Glutamatergic neuron (in vitro differentiated cells): Measurements from ENCODE around the gene STT3A. TPM values are rescaled to one million over a fixed set of nuclear protein-coding genes. Genes with fewer than 3 reads are reported as not detected.

Experiments used
- DNase-seq: peaks from one replicate; pipeline ENCODE4 v3.0.0; 2022
- H3K27ac Mint-ChIP-seq: one replicate; pipeline ENCODE4 v1.8.0; 2020; ENCODE audit warnings: mild to moderate bottlenecking, mixed read lengths, inconsistent platforms; ENCODE audit not compliant: unreplicated experiment
- H3K27me3 Mint-ChIP-seq: one replicate; pipeline ENCODE4 v1.8.0; 2020; ENCODE audit warnings: mild to moderate bottlenecking, moderate library complexity, mixed read lengths, inconsistent platforms; ENCODE audit not compliant: unreplicated experiment
- H3K36me3 Mint-ChIP-seq: one replicate; pipeline ENCODE4 v1.8.0; 2020; ENCODE audit warnings: mild to moderate bottlenecking, mixed read lengths, inconsistent platforms; ENCODE audit not compliant: unreplicated experiment
- H3K4me1 Mint-ChIP-seq: one replicate; pipeline ENCODE4 v1.8.0; 2020; ENCODE audit warnings: mild to moderate bottlenecking, low read depth, mixed read lengths, inconsistent platforms; ENCODE audit not compliant: unreplicated experiment
- H3K4me3 Mint-ChIP-seq: one replicate; pipeline ENCODE4 v1.8.0; 2020; ENCODE audit warnings: mild to moderate bottlenecking, mixed read lengths, inconsistent platforms; ENCODE audit not compliant: unreplicated experiment
- H3K9me3 Mint-ChIP-seq: one replicate; pipeline ENCODE4 v1.8.0; 2020; ENCODE audit warnings: mild to moderate bottlenecking, moderate library complexity, mixed read lengths, inconsistent platforms; ENCODE audit not compliant: unreplicated experiment
- CTCF ChIP-seq: fragments of 200-600 bp; sonication (generic); IDR thresholded peaks from one replicate; pipeline ENCODE4 v1.5.0; 2021; ENCODE audit not compliant: partially characterized antibody, unreplicated experiment
- total RNA-seq: library from RNA; stranded (reverse); fragmentation: NEBNext Ultra II Directional; extraction: Animal tissue kit (Norgen Biotek cat#: 25700); gene quantifications from one replicate; pipeline ENCODE4 v1.2.1, GENCODE V29; 2021; ENCODE audit not compliant: unreplicated experiment

STT3A gene
- total RNA-seq, 1 donor from 2014 or later: 68.0 TPM

DNA sequence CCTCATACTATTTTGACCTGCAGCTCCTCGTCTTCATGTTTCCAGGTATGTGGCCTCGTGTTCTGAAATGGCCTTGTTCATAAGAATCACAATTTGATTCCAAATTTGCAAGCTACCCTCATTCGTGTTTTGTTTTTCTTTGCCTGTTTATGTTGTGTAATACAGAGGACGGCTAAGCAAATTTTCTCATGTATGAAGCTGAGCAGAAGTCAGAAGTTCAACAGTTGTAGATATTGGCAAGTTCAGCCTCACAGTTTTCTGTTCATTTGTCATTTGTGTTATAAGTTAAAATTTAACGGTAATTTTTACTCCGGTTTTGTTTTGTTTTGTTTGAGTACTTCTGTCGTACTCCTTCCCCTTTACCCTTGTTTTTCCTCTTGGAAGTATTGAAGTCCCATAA is 16.9 kb downstream of the STT3A start:
- Mint-ChIP-seq H3K27ac (no peak overlapping the region), H3K4me1 (no peaks in the 10 kb centered on the region), H3K36me3 (no peaks in the 10 kb centered on the region), H3K9me3 (no peaks in the 10 kb centered on the region), H3K4me3 (no peak overlapping the region), H3K27me3 (no peaks in the 10 kb centered on the region)
- no peak for TF ChIP-seq CTCF
- no peak for DNase-seq

- Mint-ChIP-seq H3K36me3 (no peaks in the 10 kb centered on the region), H3K9me3 (no peaks in the 10 kb centered on the region), H3K27ac (no peak overlapping the region), H3K4me1 (no peaks in the 10 kb centered on the region), H3K27me3 (no peaks in the 10 kb centered on the region), H3K4me3 (no peak overlapping the region)
- no peak for TF ChIP-seq CTCF
- no peak for DNase-seq
Observed at GRCh38 chr11:125618383-125618782, 25.7 kb downstream of the STT3A start.

GRCh38 chr11:125621995-125622394 is 29.3 kb downstream of the STT3A start:
- Mint-ChIP-seq H3K27ac (no peak overlapping the region), H3K4me1 (peaks cover under 1% of the 10 kb centered on the region), H3K36me3 (no peaks in the 10 kb centered on the region), H3K9me3 (peaks cover 7% of the 10 kb centered on the region), H3K27me3 (peaks cover 6% of the 10 kb centered on the region), H3K4me3 (no peak overlapping the region)
- DNase-seq: no peak
- TF ChIP-seq CTCF: no peak

- TF ChIP-seq CTCF: no peak
- H3K4me1 Mint-ChIP-seq: peaks cover 7% of the 10 kb centered on the region
- H3K9me3 Mint-ChIP-seq: peaks cover 7% of the 10 kb centered on the region
- no peak for DNase-seq
- H3K27ac Mint-ChIP-seq: no peak overlapping the region
- H3K36me3 Mint-ChIP-seq: no peaks in the 10 kb centered on the region
- H3K4me3 Mint-ChIP-seq: no peak overlapping the region
- H3K27me3 Mint-ChIP-seq: peaks cover 6% of the 10 kb centered on the region
Observed at GRCh38 chr11:125623064-125623463, 30.4 kb downstream of the STT3A start.

- Mint-ChIP-seq H3K27me3 (peaks cover 6% of the 10 kb centered on the region), H3K4me1 (peaks cover 7% of the 10 kb centered on the region), H3K36me3 (no peaks in the 10 kb centered on the region), H3K27ac (peak within 1 kb of the TSS; percentile 96), H3K4me3 (peak within 1 kb of the TSS; percentile 99), H3K9me3 (peaks cover 7% of the 10 kb centered on the region)
- DNase-seq: no peak
- no peak for TF ChIP-seq CTCF
Observed at GRCh38 chr11:125624756-125625213, 32.1 kb downstream of the STT3A start, which contains the start of gene CHEK1. TSS of gene CHEK1 (plus strand) at chr11:125625163. CDS start at chr11:125626769, 1,606 bp downstream.
